CD8-positive, alpha-beta memory T cell (primary cell): ENCODE measurements around the gene PLCL2. TPM values are rescaled to one million over a fixed set of nuclear protein-coding genes. Genes with fewer than 3 reads are reported as not detected.

Experiments
- CTCF ChIA-PET: fragments of 350-600 bp; sonication (Branson Sonifier 250); formaldehyde crosslinking; loops from one replicate; lab custom pipeline; 2021; ENCODE audit warnings: antibody characterized with exemption; lab: Charles Lee
- POLR2A ChIA-PET: fragments of 350-600 bp; sonication (Branson Sonifier 250); formaldehyde crosslinking; loops from one replicate; lab custom pipeline; 2021; ENCODE audit warnings: antibody characterized with exemption; lab: Charles Lee
- DNase-seq, 5 donors: peaks; one replicate each; pipeline versions ENCODE4 v3.0.0 to v3.0.0-alpha.2; 2020 to 2022; ENCODE audit warnings: mixed read lengths in 1 of 5
- H3K27ac ChIP-seq: one replicate; pipeline ENCODE4 v1.7.0; 2013; ENCODE audit warnings: low read depth, mild to moderate bottlenecking, low read length, moderate library complexity
- H3K27me3 ChIP-seq: 2 replicates; pipeline ENCODE4 v1.7.0; 2013; ENCODE audit warnings: low read length, mild to moderate bottlenecking; ENCODE audit not compliant: insufficient read depth, poor library complexity, severe bottlenecking
- H3K36me3 ChIP-seq: 2 replicates; pipeline ENCODE4 v1.7.0; 2013; ENCODE audit warnings: mild to moderate bottlenecking, low read length, moderate library complexity; ENCODE audit not compliant: insufficient read depth
- H3K4me1 ChIP-seq: 2 replicates; pipeline ENCODE4 v1.7.0; 2013; ENCODE audit warnings: mild to moderate bottlenecking, low read length, moderate library complexity; ENCODE audit not compliant: insufficient read depth
- H3K4me3 ChIP-seq: 2 replicates; pipeline ENCODE4 v1.7.0; 2013; ENCODE audit warnings: mild to moderate bottlenecking, low read length
- H3K9me3 ChIP-seq: 2 replicates; pipeline ENCODE4 v1.7.0; 2013; ENCODE audit warnings: mild to moderate bottlenecking, low read length
- H3K27ac Mint-ChIP-seq, 8 donors: one replicate each; pipeline ENCODE4 v1.8.0; 2020 to 2021; ENCODE audit warnings: mixed read lengths in 8 of 8, mild to moderate bottlenecking in 6 of 8, inconsistent platforms in 3 of 8, moderate library complexity in 3 of 8
- H3K27me3 Mint-ChIP-seq, 2 donors: one replicate each; pipeline ENCODE4 v1.8.0; 2020 to 2021; ENCODE audit warnings: mixed read lengths in 2 of 2, mild to moderate bottlenecking in 1 of 2, moderate library complexity in 1 of 2
- H3K36me3 Mint-ChIP-seq, 3 donors: one replicate each; pipeline ENCODE4 v1.8.0; 2020 to 2021; ENCODE audit warnings: mixed read lengths in 3 of 3, inconsistent platforms in 1 of 3, mild to moderate bottlenecking in 1 of 3
- H3K4me1 Mint-ChIP-seq, 3 donors: one replicate each; pipeline ENCODE4 v1.8.0; 2020 to 2021; ENCODE audit warnings: mixed read lengths in 3 of 3, inconsistent platforms in 1 of 3, mild to moderate bottlenecking in 1 of 3
- H3K4me3 Mint-ChIP-seq, 7 donors: one replicate each; pipeline ENCODE4 v1.8.0; 2020 to 2021; ENCODE audit warnings: mixed read lengths in 7 of 7, mild to moderate bottlenecking in 6 of 7, moderate library complexity in 4 of 7, inconsistent platforms in 2 of 7
- H3K9me3 Mint-ChIP-seq, 5 donors: one replicate each; pipeline ENCODE4 v1.8.0; 2020 to 2022; ENCODE audit warnings: mixed read lengths in 5 of 5, mild to moderate bottlenecking in 3 of 5, moderate library complexity in 2 of 5, inconsistent platforms in 1 of 5
- polyA plus RNA-seq: library from polyadenylated mRNA; unstranded; fragments of 300-500 nt; fragmentation: Illumina TruSeq; gene quantifications from one replicate; pipeline ENCODE4 v1.2.3, GENCODE V29; 2021
- total RNA-seq, 2 experiments: library from RNA; stranded (reverse); gene quantifications; one replicate each; pipeline ENCODE4 v1.2.3, GENCODE V29; 2021

PLCL2 gene
- total and polyA plus RNA-seq, 3 experiments from 2014 or later, result 22.2 to 94.9 (median 22.8) TPM

DNA sequence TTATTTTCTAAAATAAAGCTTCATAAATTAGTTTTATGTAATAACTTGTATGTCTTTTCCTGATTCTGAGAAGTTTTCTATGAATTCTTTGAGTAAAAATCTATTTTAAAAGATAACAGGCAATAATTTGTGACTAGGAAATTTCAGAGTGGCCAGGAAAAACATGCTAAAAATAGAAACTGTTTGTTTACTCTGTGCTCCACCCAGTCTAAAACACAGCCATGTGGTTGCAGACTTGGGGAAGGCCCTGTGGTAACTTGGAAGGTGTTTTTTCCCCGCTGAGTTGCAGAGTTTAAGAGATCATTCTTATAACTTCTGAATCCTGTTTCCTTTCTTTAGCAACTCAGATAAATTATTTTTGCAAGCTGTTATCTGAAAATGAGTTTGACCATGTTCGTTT is 21.9 kb downstream of the PLCL2 start:
- Histone ChIP-seq H3K9me3 (no peaks in the 10 kb centered on the region), H3K27me3 (no peaks in the 10 kb centered on the region), H3K4me1 (peaks cover 88% of the 10 kb centered on the region), H3K36me3 (no peaks in the 10 kb centered on the region), H3K27ac (no peak overlapping the region), H3K4me3 (no peak overlapping the region)
- peak overlapping the region in 6 of 7 donors; percentile 35 to 73 (median 60) for H3K4me3 Mint-ChIP-seq
- H3K36me3 Mint-ChIP-seq, result peaks cover 0 to 3% (median 2%) of the 10 kb centered on the region in 3 donors
- no peaks in the 10 kb centered on the region for H3K9me3 Mint-ChIP-seq
- DNase-seq, result peak in 1 of 5 donors; percentile 20
- H3K4me1 Mint-ChIP-seq, result peaks cover 84 to 92% (median 91%) of the 10 kb centered on the region in 3 donors
- H3K27ac Mint-ChIP-seq, result peak overlapping the region; percentile 10 to 74 (median 44)
- POLR2A ChIA-PET, result no interaction called here
- CTCF ChIA-PET, result no interaction called here
- peaks cover 0 to 2% of the 10 kb centered on the region in 2 donors for H3K27me3 Mint-ChIP-seq

DNA sequence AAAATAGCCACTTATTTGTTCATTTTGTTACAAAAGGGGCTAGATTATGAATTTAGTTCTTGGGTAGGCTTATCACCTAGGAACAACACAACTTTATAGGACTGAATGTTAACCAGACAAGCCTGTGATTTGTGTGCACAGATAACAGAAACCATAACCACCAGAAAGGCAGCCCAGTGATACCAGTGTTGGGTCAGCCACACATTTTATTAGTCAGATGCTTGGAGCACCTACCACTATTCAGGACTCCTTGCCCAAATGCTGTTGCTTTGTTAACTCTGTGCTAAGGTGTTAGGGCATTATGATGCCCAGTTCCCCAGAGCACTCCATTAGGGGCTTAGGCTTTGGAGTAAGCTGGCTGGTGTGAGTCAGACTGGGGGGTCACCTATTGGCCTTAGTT is 22.5 kb downstream of the PLCL2 start:
- peak overlapping the region; percentile 35 to 73 (median 59) for H3K4me3 Mint-ChIP-seq
- H3K27me3 Mint-ChIP-seq, result peaks cover 0 to 2% of the 10 kb centered on the region in 2 donors
- H3K4me1 ChIP-seq, result peaks cover 87% of the 10 kb centered on the region
- no peaks in the 10 kb centered on the region for H3K27me3 ChIP-seq
- H3K36me3 Mint-ChIP-seq, result peaks cover 0 to 3% (median 2%) of the 10 kb centered on the region in 3 donors
- peak overlapping the region; percentile 19 for H3K4me3 ChIP-seq
- H3K4me1 Mint-ChIP-seq, result peaks cover 81 to 92% (median 91%) of the 10 kb centered on the region in 3 donors
- ChIA-PET CTCF (interaction anchor here (1.2 kb wide), 1 partner anchor 8 kb away, joined by 3 read pairs; no protein-coding TSS in a partner anchor), POLR2A (interaction anchor here (1.0 kb wide), 1 partner anchor 22 kb away, joined by 6 read pairs; no protein-coding TSS in a partner anchor)
- no peaks in the 10 kb centered on the region for H3K36me3 ChIP-seq
- no peaks in the 10 kb centered on the region for H3K9me3 Mint-ChIP-seq
- DNase-seq, result no peak
- H3K27ac ChIP-seq, result no peak overlapping the region
- H3K9me3 ChIP-seq, result no peaks in the 10 kb centered on the region
- peak overlapping the region; percentile 10 to 74 (median 44) for H3K27ac Mint-ChIP-seq

DNA sequence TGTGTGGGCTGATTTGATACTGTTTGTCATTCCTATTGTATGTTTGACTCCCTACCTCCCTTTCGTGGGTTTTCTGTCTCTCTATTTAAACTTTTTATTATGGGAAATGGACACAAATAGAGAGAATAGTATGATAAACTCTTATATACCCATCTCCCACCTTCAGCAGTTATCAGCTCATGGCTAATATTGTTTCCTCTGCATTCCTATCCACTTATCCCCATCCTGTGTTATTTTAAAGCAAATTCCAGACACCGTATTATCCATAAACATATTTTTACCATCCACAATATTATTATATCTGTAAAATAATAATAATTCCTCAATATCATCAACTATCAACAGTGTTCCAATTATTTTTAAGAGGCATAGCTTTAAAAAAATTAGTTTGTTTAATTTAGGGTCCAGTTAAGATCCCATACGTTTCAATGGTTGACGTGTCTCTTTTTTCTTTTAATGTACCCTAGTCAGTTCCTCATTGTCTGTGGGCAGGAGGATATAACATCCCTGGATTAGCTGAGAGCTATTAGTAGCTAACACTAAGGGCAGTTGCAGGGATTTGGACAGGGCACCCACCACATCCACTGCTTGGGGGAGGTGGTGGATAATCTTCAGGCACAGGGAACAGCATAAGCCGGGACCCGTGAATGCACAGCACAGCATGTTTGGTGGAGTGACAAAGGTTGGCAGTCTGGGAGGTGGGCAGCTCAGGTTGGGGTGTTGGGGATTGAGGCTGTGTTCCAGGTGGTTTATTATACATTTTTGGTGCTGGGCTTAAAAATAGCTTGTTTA is 23.5 kb downstream of the PLCL2 start:
- Mint-ChIP-seq H3K27ac (peak overlapping the region in 7 of 8 donors; percentile 25 to 76 (median 66)), H3K4me3 (peak overlapping the region in 6 of 7 donors; percentile 5 to 65 (median 12)), H3K9me3 (no peaks in the 10 kb centered on the region), H3K4me1 (peaks cover 81 to 92% (median 91%) of the 10 kb centered on the region in 3 donors), H3K27me3 (peaks cover 0 to 2% of the 10 kb centered on the region in 2 donors), H3K36me3 (peaks cover 0 to 3% (median 2%) of the 10 kb centered on the region in 3 donors)
- no peak for DNase-seq
- H3K27ac ChIP-seq, result no peak overlapping the region
- no peaks in the 10 kb centered on the region for H3K27me3 ChIP-seq
- POLR2A ChIA-PET, result interaction anchor here (1.0 kb wide), 1 partner anchor 23 kb away, joined by 6 read pairs; no protein-coding TSS in a partner anchor
- H3K36me3 ChIP-seq, result no peaks in the 10 kb centered on the region
- H3K4me1 ChIP-seq, result peaks cover 87% of the 10 kb centered on the region
- no peaks in the 10 kb centered on the region for H3K9me3 ChIP-seq
- H3K4me3 ChIP-seq, result no peak overlapping the region
- CTCF ChIA-PET, result interaction anchor here (1.2 to 1.5 kb wide), 2 partner anchors 9 to 24 kb away, joined by 3 to 6 read pairs; partner anchors contain the start of gene PLCL2

DNA sequence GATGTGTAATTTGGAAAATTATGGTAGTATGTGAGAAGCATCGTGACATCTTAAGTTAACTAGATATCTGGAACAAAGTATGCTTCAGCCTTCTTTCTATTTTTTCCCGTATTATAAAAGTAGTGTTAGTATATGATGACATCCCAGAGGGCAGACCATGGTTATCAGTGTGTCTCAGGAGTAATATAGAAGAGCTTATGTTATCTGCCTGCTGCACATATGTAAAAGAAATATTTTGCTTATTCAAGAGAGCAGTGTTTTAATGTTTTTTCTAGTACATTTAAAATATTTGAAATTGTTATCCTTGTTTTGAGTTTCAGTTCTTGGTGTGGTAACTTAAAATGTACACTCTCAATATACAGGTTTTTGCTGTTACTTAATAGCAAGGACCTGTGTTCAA is 24.1 kb downstream of the PLCL2 start:
- Histone ChIP-seq H3K4me1 (peaks cover 85% of the 10 kb centered on the region), H3K27me3 (no peaks in the 10 kb centered on the region), H3K27ac (no peak overlapping the region), H3K4me3 (no peak overlapping the region), H3K36me3 (no peaks in the 10 kb centered on the region), H3K9me3 (no peaks in the 10 kb centered on the region)
- CTCF ChIA-PET, result interaction anchor here (1.5 kb wide), 1 partner anchor 25 kb away, joined by 6 read pairs; the partner anchor contains the start of gene PLCL2
- DNase-seq, result no peak
- peaks cover 78 to 90% (median 90%) of the 10 kb centered on the region in 3 donors for H3K4me1 Mint-ChIP-seq
- H3K9me3 Mint-ChIP-seq, result no peaks in the 10 kb centered on the region
- H3K27ac Mint-ChIP-seq, result peak overlapping the region in 7 of 8 donors; percentile 25 to 76 (median 58)
- peak overlapping the region in 2 of 7 donors; percentile 5 to 30 for H3K4me3 Mint-ChIP-seq
- peaks cover 0 to 2% of the 10 kb centered on the region in 2 donors for H3K27me3 Mint-ChIP-seq
- H3K36me3 Mint-ChIP-seq, result peaks cover 0 to 3% (median 2%) of the 10 kb centered on the region in 3 donors
- POLR2A ChIA-PET, result no interaction called here

- peak overlapping the region in 7 of 8 donors; percentile 13 to 92 (median 71) for H3K27ac Mint-ChIP-seq
- CTCF ChIA-PET, result no interaction called here
- H3K27ac ChIP-seq, result no peak overlapping the region
- H3K4me1 Mint-ChIP-seq, result peaks cover 72 to 90% (median 89%) of the 10 kb centered on the region in 3 donors
- H3K9me3 ChIP-seq, result no peaks in the 10 kb centered on the region
- H3K9me3 Mint-ChIP-seq, result no peaks in the 10 kb centered on the region
- POLR2A ChIA-PET, result no interaction called here
- DNase-seq, result no peak
- H3K4me3 Mint-ChIP-seq, result peak overlapping the region in 4 of 7 donors; percentile 8 to 65 (median 36)
- peaks cover 0 to 2% of the 10 kb centered on the region in 2 donors for H3K27me3 Mint-ChIP-seq
- H3K4me1 ChIP-seq, result peaks cover 80% of the 10 kb centered on the region
- peaks cover 0 to 3% (median 0%) of the 10 kb centered on the region in 3 donors for H3K36me3 Mint-ChIP-seq
- no peaks in the 10 kb centered on the region for H3K36me3 ChIP-seq
- no peak overlapping the region for H3K4me3 ChIP-seq
- H3K27me3 ChIP-seq, result no peaks in the 10 kb centered on the region
These were observed 25.0 kb downstream of the PLCL2 start for GRCh38 chr3:16909802-16910201.

GRCh38 chr3:16910207-16910606 is 25.5 kb downstream of the PLCL2 start:
- Histone ChIP-seq H3K4me3 (no peak overlapping the region), H3K36me3 (no peaks in the 10 kb centered on the region), H3K27ac (no peak overlapping the region), H3K4me1 (peaks cover 79% of the 10 kb centered on the region), H3K27me3 (no peaks in the 10 kb centered on the region), H3K9me3 (no peaks in the 10 kb centered on the region)
- peaks cover 0 to 2% of the 10 kb centered on the region in 2 donors for H3K27me3 Mint-ChIP-seq
- CTCF ChIA-PET, result no interaction called here
- POLR2A ChIA-PET, result no interaction called here
- H3K4me3 Mint-ChIP-seq, result peak overlapping the region in 3 of 7 donors; percentile 7 to 65 (median 19)
- H3K27ac Mint-ChIP-seq, result peak overlapping the region in 5 of 8 donors; percentile 66 to 92 (median 74)
- peaks cover 0 to 3% (median 0%) of the 10 kb centered on the region in 3 donors for H3K36me3 Mint-ChIP-seq
- no peaks in the 10 kb centered on the region for H3K9me3 Mint-ChIP-seq
- peaks cover 71 to 89% (median 87%) of the 10 kb centered on the region in 3 donors for H3K4me1 Mint-ChIP-seq
- DNase-seq, result no peak

DNA sequence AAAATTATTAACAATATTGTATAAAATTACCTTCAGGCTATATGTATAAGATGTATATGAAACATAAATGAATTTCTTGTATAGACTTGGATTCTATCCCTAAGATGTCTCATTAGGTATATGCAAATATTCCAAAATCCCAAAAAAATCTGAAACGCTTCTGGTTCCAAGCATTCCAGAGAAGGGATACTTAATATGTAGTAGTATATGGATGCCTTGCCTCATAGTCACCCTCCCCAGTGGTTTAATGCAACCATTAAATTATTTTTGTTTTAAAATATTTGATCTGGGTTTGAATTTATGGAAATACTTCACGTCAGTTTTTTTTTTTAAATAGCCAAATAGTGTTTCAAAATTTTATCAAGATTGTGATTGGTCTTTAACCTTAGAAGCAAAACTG is 27.2 kb downstream of the PLCL2 start:
- H3K27ac Mint-ChIP-seq, result no peak overlapping the region
- Histone ChIP-seq H3K9me3 (no peaks in the 10 kb centered on the region), H3K4me1 (peaks cover 84% of the 10 kb centered on the region), H3K4me3 (no peak overlapping the region), H3K36me3 (no peaks in the 10 kb centered on the region), H3K27ac (no peak overlapping the region), H3K27me3 (no peaks in the 10 kb centered on the region)
- DNase-seq, result no peak
- H3K4me3 Mint-ChIP-seq, result no peak overlapping the region
- H3K36me3 Mint-ChIP-seq, result peaks cover 0 to 3% (median 2%) of the 10 kb centered on the region in 3 donors
- peaks cover 0 to 2% of the 10 kb centered on the region in 2 donors for H3K27me3 Mint-ChIP-seq
- CTCF ChIA-PET, result no interaction called here
- POLR2A ChIA-PET, result no interaction called here
- H3K4me1 Mint-ChIP-seq, result peaks cover 73 to 92% (median 89%) of the 10 kb centered on the region in 3 donors
- H3K9me3 Mint-ChIP-seq, result no peaks in the 10 kb centered on the region
